ENCODE data around the gene EXT2. TPM values are rescaled to one million over a fixed set of nuclear protein-coding genes. Genes with fewer than 3 reads are reported as not detected.

The EXT2 gene
- total RNA-seq, 4 donors from 2014 or later = 46.6 to 72.6 (median 68.8) TPM

DNA sequence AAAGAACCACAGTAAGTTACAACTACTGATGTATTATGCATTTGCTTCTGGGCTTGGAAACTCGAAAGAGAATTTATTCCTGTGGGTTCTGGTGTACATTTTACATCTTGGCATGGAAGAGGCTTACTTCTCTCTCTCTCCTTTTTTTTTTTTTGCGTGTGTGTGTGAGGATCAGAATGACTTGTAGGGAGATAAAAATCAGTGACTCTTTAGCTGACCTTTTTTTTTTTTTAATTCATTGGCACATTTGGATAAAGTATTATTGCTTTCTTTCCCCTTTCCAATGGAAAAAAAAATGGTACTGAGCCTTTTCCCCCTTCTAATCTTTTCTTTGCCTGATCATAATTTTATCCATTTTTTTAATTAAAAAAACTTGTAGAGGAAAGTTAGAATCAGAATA, 43.5 kb downstream of the EXT2 start:
- WGBS, 2 donors = 52 to 68% methylated on average over 2 of the region's 2 CpGs
- TF ChIP-seq POLR2A (IDR thresholded peaks at IDR 0.05) = no peak
- H3K4me3 ChIP-seq (ENCODE audit: low read depth, poor library complexity, severe bottlenecking) = no peak overlapping the region
- intact Hi-C loops (cut with DNase I; ENCODE audit: low total_unique reads) = no loop called here
- DNase-seq (ENCODE audit: low spot score in 2 of 2) = no peak

DNA sequence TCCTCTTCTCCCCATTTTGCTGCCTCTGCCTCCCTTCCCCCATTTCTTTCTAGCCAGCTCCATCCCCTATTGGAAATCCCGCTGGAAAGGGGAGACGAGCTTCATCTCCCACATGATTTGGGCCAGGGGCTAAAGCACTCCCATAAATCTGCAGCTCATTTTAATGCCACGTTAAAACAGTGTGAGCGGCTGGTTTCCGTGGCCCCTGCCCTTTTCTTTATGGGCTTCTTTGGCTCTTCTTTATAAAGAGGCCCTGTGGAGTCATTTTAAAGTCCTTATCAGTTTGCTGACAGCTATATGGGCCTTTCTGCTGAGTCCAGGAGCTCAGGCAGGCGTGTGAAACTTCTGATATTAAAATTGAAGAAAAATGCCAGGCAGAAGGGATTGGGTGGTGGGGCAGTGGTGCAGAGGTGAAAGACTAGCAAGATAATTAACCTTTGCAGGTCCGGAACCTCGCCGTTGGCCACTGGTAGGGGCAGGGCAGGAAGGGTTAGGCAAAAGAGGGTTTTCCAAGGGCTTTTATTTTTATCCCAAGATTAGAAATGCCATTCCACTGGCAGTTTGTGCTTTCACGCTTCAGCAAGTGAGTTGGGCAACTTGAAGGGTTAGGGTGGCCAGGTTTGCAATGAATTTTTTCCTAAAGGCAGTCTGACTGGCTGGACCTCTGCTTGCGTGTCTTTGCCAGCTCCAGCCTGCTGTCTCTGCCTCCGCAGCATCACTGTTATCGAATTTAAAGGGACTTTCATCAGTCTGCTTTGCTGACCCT, 44.3 kb downstream of the EXT2 start:
- no peak overlapping the region for H3K4me3 ChIP-seq (ENCODE audit: low read depth, poor library complexity, severe bottlenecking)
- 78 to 83% methylated on average over 13 of the region's 13 CpGs for WGBS, 2 donors
- no peak for DNase-seq (ENCODE audit: low spot score in 2 of 2)
- intact Hi-C loops (cut with DNase I; ENCODE audit: low total_unique reads) = no loop called here
- TF ChIP-seq POLR2A (IDR thresholded peaks at IDR 0.05) = no peak
- TF ChIP-seq, protein P1, sequence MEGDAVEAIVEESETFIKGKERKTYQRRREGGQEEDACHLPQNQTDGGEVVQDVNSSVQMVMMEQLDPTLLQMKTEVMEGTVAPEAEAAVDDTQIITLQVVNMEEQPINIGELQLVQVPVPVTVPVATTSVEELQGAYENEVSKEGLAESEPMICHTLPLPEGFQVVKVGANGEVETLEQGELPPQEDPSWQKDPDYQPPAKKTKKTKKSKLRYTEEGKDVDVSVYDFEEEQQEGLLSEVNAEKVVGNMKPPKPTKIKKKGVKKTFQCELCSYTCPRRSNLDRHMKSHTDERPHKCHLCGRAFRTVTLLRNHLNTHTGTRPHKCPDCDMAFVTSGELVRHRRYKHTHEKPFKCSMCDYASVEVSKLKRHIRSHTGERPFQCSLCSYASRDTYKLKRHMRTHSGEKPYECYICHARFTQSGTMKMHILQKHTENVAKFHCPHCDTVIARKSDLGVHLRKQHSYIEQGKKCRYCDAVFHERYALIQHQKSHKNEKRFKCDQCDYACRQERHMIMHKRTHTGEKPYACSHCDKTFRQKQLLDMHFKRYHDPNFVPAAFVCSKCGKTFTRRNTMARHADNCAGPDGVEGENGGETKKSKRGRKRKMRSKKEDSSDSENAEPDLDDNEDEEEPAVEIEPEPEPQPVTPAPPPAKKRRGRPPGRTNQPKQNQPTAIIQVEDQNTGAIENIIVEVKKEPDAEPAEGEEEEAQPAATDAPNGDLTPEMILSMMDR (IDR thresholded peaks at IDR 0.05) = no peak

- no peak for DNase-seq (ENCODE audit: low spot score in 2 of 2)
- TF ChIP-seq, protein P1 (IDR thresholded peaks at IDR 0.05) = no peak
- no peak for TF ChIP-seq POLR2A (IDR thresholded peaks at IDR 0.05)
- no peak overlapping the region for H3K4me3 ChIP-seq (ENCODE audit: low read depth, poor library complexity, severe bottlenecking)
- intact Hi-C loops (cut with DNase I; ENCODE audit: low total_unique reads) = no loop called here
- WGBS, 2 donors = 69 to 89% methylated on average over 1 of the region's 1 CpG
Measured at GRCh38 chr11:44140372-44140771, 44.9 kb downstream of the EXT2 start.

DNA sequence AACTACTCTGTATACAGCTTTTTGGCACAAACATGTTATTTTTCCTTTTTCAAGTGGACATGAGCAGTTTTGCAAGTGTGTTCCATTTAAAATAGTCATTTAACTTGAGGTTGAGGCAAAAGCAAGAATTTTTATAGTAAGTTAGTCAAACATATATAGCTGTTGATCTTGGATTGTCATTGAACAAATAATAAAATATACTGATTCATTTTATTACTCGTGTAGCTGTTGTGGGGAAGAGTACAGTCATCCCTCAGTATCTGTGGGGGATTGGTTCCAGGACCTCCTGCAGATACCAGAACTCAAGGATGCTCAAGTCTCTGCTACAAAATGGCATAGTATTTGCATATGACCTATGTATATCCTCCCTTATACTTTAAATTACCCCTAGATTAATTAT, 45.3 kb downstream of the EXT2 start:
- no peak for TF ChIP-seq POLR2A (IDR thresholded peaks at IDR 0.05)
- TF ChIP-seq, protein P1 (IDR thresholded peaks at IDR 0.05) = no peak

DNA sequence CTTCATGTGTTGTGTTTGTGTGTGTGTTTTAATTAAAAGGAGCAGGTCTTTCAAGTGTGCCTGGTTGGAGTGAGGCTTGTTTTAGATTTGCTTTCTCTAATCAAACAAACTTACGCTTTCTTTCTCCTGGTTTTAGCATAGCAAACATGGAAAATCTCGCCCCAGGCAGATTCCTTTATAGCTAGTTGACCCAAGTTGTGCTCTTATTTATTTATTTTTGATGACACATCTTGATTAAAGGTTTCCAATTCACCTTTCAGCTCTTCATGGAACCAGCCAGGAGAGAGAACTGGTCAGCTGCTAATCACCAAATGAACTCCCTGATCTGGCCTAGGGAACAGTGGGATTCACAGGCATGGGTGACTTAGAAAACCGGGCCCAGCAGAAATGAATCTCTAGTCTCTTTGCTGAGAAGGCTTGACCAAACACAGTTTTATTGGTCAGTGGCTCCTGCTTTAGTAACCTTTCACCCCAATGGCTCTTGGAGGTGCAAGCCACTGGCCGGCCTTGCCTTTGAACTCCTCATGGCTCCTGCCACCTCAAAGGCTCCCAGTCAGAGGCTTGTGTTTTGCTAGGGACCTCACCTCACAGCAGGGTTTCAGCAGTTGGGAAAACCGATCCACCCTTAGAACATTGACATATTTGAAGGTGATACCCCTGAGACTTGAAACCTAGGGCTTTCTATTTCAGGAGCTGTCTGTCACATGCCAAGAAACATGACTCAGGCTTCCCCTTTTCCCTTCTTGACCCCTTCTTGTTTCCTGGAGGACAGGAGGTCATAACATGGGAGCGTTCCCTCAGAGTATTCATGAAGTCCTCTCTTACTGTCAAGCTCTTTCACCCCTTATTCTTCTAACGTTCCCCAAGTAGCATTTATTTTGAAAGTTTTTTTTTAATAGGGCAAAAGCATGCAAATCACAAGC, 48.8 kb downstream of the EXT2 start:
- no peak for DNase-seq (ENCODE audit: low spot score in 2 of 2)
- 83 to 88% methylated on average over 7 of the region's 7 CpGs for WGBS, 2 donors
- intact Hi-C loops (cut with DNase I; ENCODE audit: low total_unique reads) = no loop called here
- TF ChIP-seq POLR2A (IDR thresholded peaks at IDR 0.05) = no peak
- no peak overlapping the region for H3K4me3 ChIP-seq (ENCODE audit: low read depth, poor library complexity, severe bottlenecking)

More for the DNA sequence above, 45.3 kb downstream of the EXT2 start:
- 0 to 36% methylated on average over 1 of the region's 1 CpG for WGBS, 2 donors
- H3K4me3 ChIP-seq (ENCODE audit: low read depth, poor library complexity, severe bottlenecking) = no peak overlapping the region
- no peak for DNase-seq (ENCODE audit: low spot score in 2 of 2)
- intact Hi-C loops (cut with DNase I; ENCODE audit: low total_unique reads) = no loop called here

DNA sequence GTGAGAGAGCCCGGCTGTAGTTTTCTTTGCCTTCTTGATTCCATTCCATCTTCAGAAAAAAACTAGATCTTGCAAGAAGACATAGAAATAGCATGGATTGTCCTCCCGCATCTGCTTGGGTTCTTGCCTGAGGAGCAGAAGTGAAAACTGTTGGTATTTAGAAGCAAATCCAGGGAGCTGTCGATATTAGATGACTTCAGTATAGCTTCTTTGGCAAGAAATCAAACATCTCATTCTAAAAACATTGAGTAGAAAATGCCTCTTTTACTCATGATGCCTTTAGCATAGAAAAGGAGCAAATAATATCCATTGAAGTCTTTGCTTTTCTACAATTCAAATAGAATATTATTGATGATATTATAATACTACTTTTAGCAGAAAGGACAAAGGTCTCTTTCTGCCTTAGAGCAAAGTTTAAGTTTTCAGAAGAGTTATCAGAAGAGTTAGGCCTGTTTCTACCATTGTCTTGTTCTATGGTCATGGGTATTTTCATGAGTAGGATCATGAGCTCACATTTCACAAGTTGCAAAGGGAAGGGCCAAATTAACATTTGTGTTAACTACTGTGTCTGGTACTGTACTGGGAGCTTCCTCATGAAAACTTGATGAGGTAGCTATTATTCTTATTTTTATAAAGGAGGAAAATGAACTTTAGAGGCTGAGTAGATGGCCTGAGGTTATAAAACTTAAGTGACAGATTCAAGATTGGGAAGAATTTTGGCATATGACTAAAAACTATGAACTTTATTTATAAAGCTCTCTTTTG, 49.7 kb downstream of the EXT2 start:
- no peak for TF ChIP-seq POLR2A (IDR thresholded peaks at IDR 0.05)
- TF ChIP-seq, protein P1 (IDR thresholded peaks at IDR 0.05) = no peak
- 69 to 70% methylated on average over 3 of the region's 3 CpGs for WGBS, 2 donors
- intact Hi-C loops (cut with DNase I; ENCODE audit: low total_unique reads) = no loop called here
- no peak overlapping the region for H3K4me3 ChIP-seq (ENCODE audit: low read depth, poor library complexity, severe bottlenecking)
- no peak for DNase-seq (ENCODE audit: low spot score in 2 of 2)
